Retina (tissue), 1 donor: ENCODE measurements around the gene PIGL.

Experiments
- DNase-seq: peaks from one replicate; pipeline ENCODE4 v3.0.0-alpha.2; 2016

Gene PIGL

GRCh38 chr17:16354585-16354984 is 137.6 kb downstream of the PIGL start:
- no peak for DNase-seq

DNA sequence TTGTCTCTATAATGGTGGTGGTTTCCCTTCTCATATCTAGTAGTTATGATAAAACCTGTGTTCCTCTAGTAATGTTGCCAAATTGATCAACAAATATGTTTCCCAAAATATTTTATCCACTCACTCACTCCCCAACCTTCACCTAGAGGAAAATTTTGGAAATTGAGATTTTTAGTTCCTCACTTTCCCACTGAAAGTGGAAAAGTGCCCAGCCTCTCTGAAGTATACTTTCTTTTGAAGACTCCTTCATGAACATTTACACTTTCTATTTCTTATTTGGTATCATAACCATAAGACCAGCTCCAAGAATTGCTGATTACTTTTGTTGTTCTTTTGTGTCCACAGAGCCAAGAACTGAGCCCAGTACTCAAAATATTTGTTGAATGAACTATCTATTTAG is 141.4 kb downstream of the PIGL start:
- DNase-seq = no peak

DNA sequence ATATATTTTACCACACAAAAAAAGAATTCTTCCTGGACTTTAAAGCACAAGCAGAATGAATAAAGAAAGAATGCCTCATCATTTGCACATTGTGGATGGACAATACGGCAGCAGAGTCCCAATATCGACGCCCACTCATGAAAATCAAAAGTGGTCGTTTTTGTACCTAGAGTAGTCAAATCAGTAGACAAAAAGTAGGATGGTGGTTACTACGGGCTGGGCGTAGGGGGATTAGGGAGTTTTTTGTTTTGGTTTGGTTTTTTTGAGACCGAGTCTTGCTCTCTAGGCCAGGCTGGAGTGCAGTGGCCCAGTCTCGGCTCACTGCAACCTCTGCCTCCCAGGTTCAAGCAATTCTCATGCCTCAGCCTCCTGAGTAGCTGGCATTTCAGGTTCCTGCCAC is 144.9 kb downstream of the PIGL start:
- no peak for DNase-seq

- peak; percentile 70 for DNase-seq
Measured at GRCh38 chr17:16363749-16364536, 146.9 kb downstream of the PIGL start.

- no peak for DNase-seq
Measured at GRCh38 chr17:16364625-16365024, 147.6 kb downstream of the PIGL start.

GRCh38 chr17:16371742-16372141 is 154.7 kb downstream of the PIGL start:
- DNase-seq = no peak

GRCh38 chr17:16374146-16374938 is 157.3 kb downstream of the PIGL start:
- DNase-seq = no peak
